Measurements from ENCODE around the gene DBX2.

Gene DBX2

DNA sequence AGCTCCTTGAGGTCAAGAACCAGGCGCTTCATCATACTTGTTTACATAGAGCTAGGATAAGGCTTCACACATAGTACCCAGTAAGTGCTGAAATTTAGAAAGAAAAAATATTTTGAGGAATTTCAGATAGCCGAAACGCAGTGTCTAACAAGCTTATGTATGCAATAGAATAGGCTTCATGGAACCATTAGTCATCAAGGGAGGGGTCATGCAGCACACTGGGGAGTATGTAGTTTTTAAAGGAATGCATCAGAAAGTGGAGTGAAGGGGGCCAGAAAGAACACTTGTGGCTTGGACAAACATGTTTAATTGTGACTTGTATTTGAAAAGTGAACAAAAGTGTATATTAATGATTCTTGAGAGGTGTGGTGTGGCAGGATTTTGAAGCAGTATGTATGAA lies 38.1 kb downstream of the DBX2 start:
- no peaks in the 10 kb centered on the region for H3F3A ChIP-seq (ENCODE audit: insufficient read depth, low read length)

DNA sequence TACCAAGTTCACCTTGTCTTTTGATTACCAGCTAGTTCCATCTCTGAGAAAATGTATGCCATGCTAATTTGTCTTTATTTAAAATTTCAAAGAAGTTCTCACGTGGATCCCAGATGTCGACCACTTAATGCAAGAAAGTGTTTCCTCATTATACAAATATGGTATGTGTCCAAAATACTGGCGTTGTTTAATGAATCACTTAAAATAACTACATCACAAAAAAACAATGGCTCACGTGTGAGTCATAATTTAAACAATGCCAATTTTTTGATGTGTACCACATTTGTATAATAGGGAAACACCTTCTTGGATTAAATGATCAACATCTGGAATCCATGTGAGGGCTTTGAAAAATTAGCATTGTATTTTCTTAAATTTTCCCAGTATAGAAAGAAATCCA lies 40.8 kb downstream of the DBX2 start:
- Histone ChIP-seq H3K4me3 (ENCODE audit: low read depth, low read length, poor library complexity, severe bottlenecking) (no peak overlapping the region), H3K9me3 (ENCODE audit: low read length) (no peaks in the 10 kb centered on the region), H2AFZ (ENCODE audit: low read length) (no peak overlapping the region), H3K27ac (ENCODE audit: low read depth, low read length, poor library complexity, severe bottlenecking) (no peak overlapping the region), H3K27me3 (ENCODE audit: insufficient read depth, low read length) (no peaks in the 10 kb centered on the region), H3K4me2 (ENCODE audit: low read length) (no peak overlapping the region), H3K79me2 (ENCODE audit: insufficient read depth, low read length) (no peaks in the 10 kb centered on the region), H3K36me3 (ENCODE audit: insufficient read depth, low read length) (no peaks in the 10 kb centered on the region), H3K4me1 (ENCODE audit: insufficient read depth, low read length, severe bottlenecking) (no peaks in the 10 kb centered on the region), H3F3A (ENCODE audit: insufficient read depth, low read length) (no peaks in the 10 kb centered on the region), H4K20me1 (ENCODE audit: insufficient read depth, low read length) (no peaks in the 10 kb centered on the region), H3K9me2 (ENCODE audit: low read depth, low read length) (no peaks in the 10 kb centered on the region), H3K9ac (ENCODE audit: low read length) (no peak overlapping the region)
- TF ChIP-seq, protein P1, sequence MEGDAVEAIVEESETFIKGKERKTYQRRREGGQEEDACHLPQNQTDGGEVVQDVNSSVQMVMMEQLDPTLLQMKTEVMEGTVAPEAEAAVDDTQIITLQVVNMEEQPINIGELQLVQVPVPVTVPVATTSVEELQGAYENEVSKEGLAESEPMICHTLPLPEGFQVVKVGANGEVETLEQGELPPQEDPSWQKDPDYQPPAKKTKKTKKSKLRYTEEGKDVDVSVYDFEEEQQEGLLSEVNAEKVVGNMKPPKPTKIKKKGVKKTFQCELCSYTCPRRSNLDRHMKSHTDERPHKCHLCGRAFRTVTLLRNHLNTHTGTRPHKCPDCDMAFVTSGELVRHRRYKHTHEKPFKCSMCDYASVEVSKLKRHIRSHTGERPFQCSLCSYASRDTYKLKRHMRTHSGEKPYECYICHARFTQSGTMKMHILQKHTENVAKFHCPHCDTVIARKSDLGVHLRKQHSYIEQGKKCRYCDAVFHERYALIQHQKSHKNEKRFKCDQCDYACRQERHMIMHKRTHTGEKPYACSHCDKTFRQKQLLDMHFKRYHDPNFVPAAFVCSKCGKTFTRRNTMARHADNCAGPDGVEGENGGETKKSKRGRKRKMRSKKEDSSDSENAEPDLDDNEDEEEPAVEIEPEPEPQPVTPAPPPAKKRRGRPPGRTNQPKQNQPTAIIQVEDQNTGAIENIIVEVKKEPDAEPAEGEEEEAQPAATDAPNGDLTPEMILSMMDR (IDR thresholded peaks at IDR 0.05; ENCODE audit: low read length), result no peak
- no peak for TF ChIP-seq EZH2 (IDR thresholded peaks at IDR 0.05; ENCODE audit: borderline replicate concordance, low read length)

More for the DNA sequence above, 38.1 kb downstream of the DBX2 start:
- H3K4me1 ChIP-seq (ENCODE audit: insufficient read depth, low read length, severe bottlenecking), result no peaks in the 10 kb centered on the region
- no peak for TF ChIP-seq EZH2 (IDR thresholded peaks at IDR 0.05; ENCODE audit: borderline replicate concordance, low read length)
- TF ChIP-seq, protein P1 (IDR thresholded peaks at IDR 0.05; ENCODE audit: low read length), result no peak
- H3K36me3 ChIP-seq (ENCODE audit: insufficient read depth, low read length), result no peaks in the 10 kb centered on the region
- H3K4me3 ChIP-seq (ENCODE audit: low read depth, low read length, poor library complexity, severe bottlenecking), result no peak overlapping the region
- H4K20me1 ChIP-seq (ENCODE audit: insufficient read depth, low read length), result no peaks in the 10 kb centered on the region
- H3K4me2 ChIP-seq (ENCODE audit: low read length), result no peak overlapping the region
- no peak overlapping the region for H3K9ac ChIP-seq (ENCODE audit: low read length)
- H3K27ac ChIP-seq (ENCODE audit: low read depth, low read length, poor library complexity, severe bottlenecking), result no peak overlapping the region
- H3K9me2 ChIP-seq (ENCODE audit: low read depth, low read length), result no peaks in the 10 kb centered on the region
- no peaks in the 10 kb centered on the region for H3K79me2 ChIP-seq (ENCODE audit: insufficient read depth, low read length)
- no peaks in the 10 kb centered on the region for H3K9me3 ChIP-seq (ENCODE audit: low read length)
- H2AFZ ChIP-seq (ENCODE audit: low read length), result no peak overlapping the region
- H3K27me3 ChIP-seq (ENCODE audit: insufficient read depth, low read length), result no peaks in the 10 kb centered on the region

DNA sequence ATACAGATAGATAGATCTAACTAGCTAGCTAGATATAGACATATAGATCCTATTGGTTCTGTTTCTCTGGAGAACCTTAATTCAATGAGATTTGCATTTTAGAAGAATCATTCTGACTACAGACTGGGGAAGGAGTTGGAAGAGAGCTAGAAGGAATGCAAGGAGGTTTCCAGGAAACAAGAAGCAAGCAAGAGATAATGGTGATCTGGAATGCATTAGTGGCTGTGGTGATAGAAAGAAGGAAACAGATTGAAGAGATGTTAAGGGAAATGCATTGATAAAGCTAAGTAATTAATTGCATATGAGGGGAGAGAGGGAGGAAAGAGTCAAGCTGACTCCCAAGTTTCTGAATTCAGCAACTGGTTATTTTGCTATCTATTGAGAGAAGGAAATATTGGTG lies 42.7 kb downstream of the DBX2 start:
- Histone ChIP-seq H3K79me2 (ENCODE audit: insufficient read depth, low read length) (no peaks in the 10 kb centered on the region), H3F3A (ENCODE audit: insufficient read depth, low read length) (no peaks in the 10 kb centered on the region), H3K36me3 (ENCODE audit: insufficient read depth, low read length) (no peaks in the 10 kb centered on the region), H2AFZ (ENCODE audit: low read length) (no peak overlapping the region), H3K4me2 (ENCODE audit: low read length) (no peak overlapping the region), H3K4me3 (ENCODE audit: low read depth, low read length, poor library complexity, severe bottlenecking) (no peak overlapping the region), H3K27ac (ENCODE audit: low read depth, low read length, poor library complexity, severe bottlenecking) (no peak overlapping the region), H3K9ac (ENCODE audit: low read length) (no peak overlapping the region), H4K20me1 (ENCODE audit: insufficient read depth, low read length) (no peaks in the 10 kb centered on the region), H3K27me3 (ENCODE audit: insufficient read depth, low read length) (no peaks in the 10 kb centered on the region), H3K9me3 (ENCODE audit: low read length) (no peaks in the 10 kb centered on the region), H3K9me2 (ENCODE audit: low read depth, low read length) (no peaks in the 10 kb centered on the region), H3K4me1 (ENCODE audit: insufficient read depth, low read length, severe bottlenecking) (no peaks in the 10 kb centered on the region)
- TF ChIP-seq EZH2 (IDR thresholded peaks at IDR 0.05; ENCODE audit: borderline replicate concordance, low read length), result no peak
- TF ChIP-seq, protein P1 (IDR thresholded peaks at IDR 0.05; ENCODE audit: low read length), result no peak

Measured in OCI-LY1 (cell line).